Neural progenitor cell (in vitro differentiated cells): ENCODE measurements around the gene SMAD7. TPM values are rescaled to one million over a fixed set of nuclear protein-coding genes. Genes with fewer than 3 reads are reported as not detected.

Source experiments
- DNase-seq: peaks from one replicate; pipeline ENCODE4 v3.0.0-alpha.2; 2016; ENCODE audit warnings: low spot score
- H2AFZ ChIP-seq: fragments of 200-600 bp; sonication (generic); replicated peaks from 2 replicates; pipeline ENCODE4 v1.6.1; 2016; ENCODE audit warnings: antibody characterized with exemption
- H3F3A ChIP-seq: fragments of 200-600 bp; sonication (generic); 2 replicates; pipeline ENCODE4 v1.6.1; 2016; ENCODE audit warnings: antibody characterized with exemption, low read depth
- H3K27ac ChIP-seq: fragments of 200-600 bp; sonication (generic); 2 replicates; pipeline ENCODE4 v1.5.1; 2016; ENCODE audit warnings: mild to moderate bottlenecking
- H3K27me3 ChIP-seq: fragments of 200-600 bp; sonication (generic); 2 replicates; pipeline ENCODE4 v1.6.1; 2016; ENCODE audit warnings: mild to moderate bottlenecking, moderate library complexity
- H3K36me3 ChIP-seq: fragments of 200-600 bp; sonication (generic); 2 replicates; pipeline ENCODE4 v1.5.1; 2016
- H3K4me1 ChIP-seq: fragments of 200-600 bp; sonication (generic); 2 replicates; pipeline ENCODE4 v1.6.1; 2016; ENCODE audit warnings: mixed run types
- H3K4me2 ChIP-seq: fragments of 200-600 bp; sonication (generic); 2 replicates; pipeline ENCODE4 v1.6.1; 2016
- H3K4me3 ChIP-seq: fragments of 200-600 bp; sonication (generic); 2 replicates; pipeline ENCODE4 v1.5.1; 2016
- H3K79me2 ChIP-seq: fragments of 200-600 bp; sonication (generic); 2 replicates; pipeline ENCODE4 v1.6.1; 2016; ENCODE audit warnings: low read depth
- H3K9ac ChIP-seq: fragments of 200-600 bp; sonication (generic); 2 replicates; pipeline ENCODE4 v1.6.1; 2016
- H3K9me3 ChIP-seq: fragments of 200-600 bp; sonication (generic); 2 replicates; pipeline ENCODE4 v1.5.1; 2016; ENCODE audit warnings: low read depth
- H4K20me1 ChIP-seq: fragments of 200-600 bp; sonication (generic); 2 replicates; pipeline ENCODE4 v1.6.1; 2016; ENCODE audit warnings: low read depth
- H3K27ac Mint-ChIP-seq: 3 replicates; pipeline ENCODE4 v1.8.0; 2021; ENCODE audit warnings: mixed read lengths
- H3K27me3 Mint-ChIP-seq: 2 replicates; pipeline ENCODE4 v1.8.0; 2022; ENCODE audit warnings: low read depth, mild to moderate bottlenecking, inconsistent platforms, moderate library complexity, mixed read lengths; ENCODE audit not compliant: insufficient read depth
- H3K36me3 Mint-ChIP-seq: 3 replicates; pipeline ENCODE4 v1.8.0; 2021; ENCODE audit warnings: mixed read lengths
- H3K4me1 Mint-ChIP-seq: 3 replicates; pipeline ENCODE4 v1.8.0; 2021; ENCODE audit warnings: mixed read lengths
- H3K4me3 Mint-ChIP-seq: 3 replicates; pipeline ENCODE4 v1.8.0; 2021; ENCODE audit warnings: mild to moderate bottlenecking, moderate library complexity, mixed read lengths
- H3K9me3 Mint-ChIP-seq: 3 replicates; pipeline ENCODE4 v1.8.0; 2020; ENCODE audit warnings: mixed read lengths
- CTCF ChIP-seq: fragments of 200-600 bp; sonication (generic); IDR thresholded peaks from 2 replicates; pipeline ENCODE4 v1.5.1; 2017; ENCODE audit warnings: antibody characterized with exemption, mild to moderate bottlenecking
- EZH2 ChIP-seq: fragments of 200-600 bp; sonication (generic); IDR thresholded peaks from 2 replicates; pipeline ENCODE4 v1.6.1; 2017; ENCODE audit warnings: antibody characterized with exemption, mild to moderate bottlenecking, moderate library complexity
- EZH2phosphoT487 ChIP-seq: fragments of 200-600 bp; sonication (generic); IDR thresholded peaks from 2 replicates; pipeline ENCODE4 v1.6.1; 2017; ENCODE audit warnings: antibody characterized with exemption
- total RNA-seq: library from RNA; depleted of rRNA; stranded (reverse); fragments of >200 nt; gene quantifications from 2 replicates; pipeline ENCODE4 v1.2.3, GENCODE V29; 2015; ENCODE audit warnings: low replicate concordance

The SMAD7 gene
- total RNA-seq, 1 donor from 2014 or later = 1.1 TPM

- H3F3A ChIP-seq = no peaks in the 10 kb centered on the region
- peaks cover 2% of the 10 kb centered on the region for H3K27me3 Mint-ChIP-seq
- DNase-seq = peak; percentile 44
- H3K36me3 Mint-ChIP-seq = peaks cover 21% of the 10 kb centered on the region
- H3K27ac Mint-ChIP-seq = peak overlapping the region; percentile 95
- peak overlapping the region; percentile 36 for H3K4me3 Mint-ChIP-seq
- peaks cover 73% of the 10 kb centered on the region for H3K4me1 Mint-ChIP-seq
- H3K27ac ChIP-seq = no peak overlapping the region
- TF ChIP-seq EZH2 = no peak
- no peak for TF ChIP-seq CTCF
- TF ChIP-seq EZH2phosphoT487 = no peak
- H3K27me3 ChIP-seq = no peaks in the 10 kb centered on the region
- H3K9me3 Mint-ChIP-seq = no peaks in the 10 kb centered on the region
- H3K79me2 ChIP-seq = no peaks in the 10 kb centered on the region
- H3K9ac ChIP-seq = no peak overlapping the region
- H4K20me1 ChIP-seq = no peaks in the 10 kb centered on the region
- H3K4me3 ChIP-seq = no peak overlapping the region
- H3K4me2 ChIP-seq = no peak overlapping the region
- H2AFZ ChIP-seq = no peak overlapping the region
- H3K36me3 ChIP-seq = no peaks in the 10 kb centered on the region
- no peaks in the 10 kb centered on the region for H3K9me3 ChIP-seq
- peaks cover 36% of the 10 kb centered on the region for H3K4me1 ChIP-seq
Measured at GRCh38 chr18:48924630-48925490, 25.9 kb downstream of the SMAD7 start.

- Mint-ChIP-seq H3K27me3 (peaks cover 2% of the 10 kb centered on the region), H3K4me1 (peaks cover 66% of the 10 kb centered on the region), H3K27ac (peak overlapping the region; percentile 61), H3K4me3 (no peak overlapping the region), H3K36me3 (peaks cover 22% of the 10 kb centered on the region), H3K9me3 (no peaks in the 10 kb centered on the region)
- H4K20me1 ChIP-seq = no peaks in the 10 kb centered on the region
- H3K27ac ChIP-seq = no peak overlapping the region
- no peak overlapping the region for H2AFZ ChIP-seq
- H3K27me3 ChIP-seq = no peaks in the 10 kb centered on the region
- H3K9me3 ChIP-seq = no peaks in the 10 kb centered on the region
- no peak overlapping the region for H3K9ac ChIP-seq
- no peaks in the 10 kb centered on the region for H3K79me2 ChIP-seq
- no peak for DNase-seq
- TF ChIP-seq CTCF (no peak), EZH2phosphoT487 (no peak), EZH2 (no peak)
- no peaks in the 10 kb centered on the region for H3K36me3 ChIP-seq
- H3F3A ChIP-seq = no peaks in the 10 kb centered on the region
- no peak overlapping the region for H3K4me2 ChIP-seq
- peaks cover 30% of the 10 kb centered on the region for H3K4me1 ChIP-seq
- no peak overlapping the region for H3K4me3 ChIP-seq
Measured at GRCh38 chr18:48923746-48924629, 26.8 kb downstream of the SMAD7 start.

GRCh38 chr18:48922801-48923730 is 27.7 kb downstream of the SMAD7 start:
- H3K27me3 ChIP-seq = no peaks in the 10 kb centered on the region
- H3K4me1 ChIP-seq = peaks cover 24% of the 10 kb centered on the region
- H3F3A ChIP-seq = no peaks in the 10 kb centered on the region
- Mint-ChIP-seq H3K4me3 (no peak overlapping the region), H3K4me1 (peaks cover 57% of the 10 kb centered on the region), H3K27ac (peak overlapping the region; percentile 61), H3K36me3 (peaks cover 22% of the 10 kb centered on the region), H3K9me3 (no peaks in the 10 kb centered on the region), H3K27me3 (no peaks in the 10 kb centered on the region)
- no peaks in the 10 kb centered on the region for H3K36me3 ChIP-seq
- no peaks in the 10 kb centered on the region for H4K20me1 ChIP-seq
- no peak overlapping the region for H2AFZ ChIP-seq
- no peaks in the 10 kb centered on the region for H3K79me2 ChIP-seq
- DNase-seq = peak; percentile 27
- H3K9me3 ChIP-seq = no peaks in the 10 kb centered on the region
- H3K9ac ChIP-seq = no peak overlapping the region
- no peak overlapping the region for H3K4me2 ChIP-seq
- no peak overlapping the region for H3K4me3 ChIP-seq
- no peak overlapping the region for H3K27ac ChIP-seq
- TF ChIP-seq CTCF = no peak
- no peak for TF ChIP-seq EZH2phosphoT487
- TF ChIP-seq EZH2 = no peak
